HEK293 (cell line): Measurements from ENCODE around the gene SEC14L6.

Experiments used
- CTCF ChIA-PET: fragments of 350-600 bp; formaldehyde crosslinking; extraction: SDS; loops from one replicate; lab custom pipeline; 2021; ENCODE audit warnings: antibody characterized with exemption; lab: Yijun Ruan, JAX
- POLR2A ChIA-PET: fragments of 300-600 bp; formaldehyde crosslinking; extraction: SDS; loops from one replicate; lab custom pipeline; 2020; ENCODE audit warnings: antibody characterized with exemption, inconsistent platforms; lab: Yijun Ruan, JAX
- H3K27ac ChIP-seq: fragments of 200-500 bp; sonication (Bioruptor generic); 2 replicates; pipeline ENCODE4 v1.5.1; 2014; ENCODE audit warnings: low read depth, low read length, control low read depth, inconsistent platforms; ENCODE audit errors: extremely low read depth
- H3K36me3 ChIP-seq, 2 experiments: fragments of 200-500 bp in 1 of 2; sonication (Bioruptor generic) in 1 of 2; 1 replicate in 1 of 2; 2 replicates in 1 of 2; pipeline ENCODE4 v1.5.1; 2014 to 2017; ENCODE audit warnings: inconsistent platforms in 2 of 2, low read length in 2 of 2; ENCODE audit not compliant: control insufficient read depth in 2 of 2, insufficient read depth in 1 of 2
- H3K4me1 ChIP-seq: fragments of 200-500 bp; sonication (Bioruptor generic); 2 replicates; pipeline ENCODE4 v1.5.1; 2014; ENCODE audit warnings: mild to moderate bottlenecking, low read length, inconsistent platforms; ENCODE audit not compliant: control insufficient read depth, insufficient read depth
- H3K4me3 ChIP-seq: 2 replicates; pipeline ENCODE4 v1.5.1; 2011; ENCODE audit warnings: low read depth, mild to moderate bottlenecking, control low read depth, low read length, moderate library complexity
- H3K9me3 ChIP-seq: fragments of 200-500 bp; sonication (Bioruptor generic); 2 replicates; pipeline ENCODE4 v1.5.1; 2014; ENCODE audit warnings: low read depth, low read length, inconsistent platforms; ENCODE audit not compliant: control insufficient read depth, insufficient read depth
- EGR2 ChIP-seq: fragments of 450-650 bp; formaldehyde crosslinking; IDR thresholded peaks from 2 replicates; pipeline ENCODE4 v1.5.1; 2016; ENCODE audit warnings: low read depth, missing biosample characterization, missing genetic modification characterization
- MEIS1 ChIP-seq: sonication (generic); formaldehyde crosslinking; IDR thresholded peaks from 2 replicates; pipeline ENCODE4 v1.8.1; 2022; ENCODE audit warnings: missing genetic modification reagents, mild to moderate bottlenecking, borderline replicate concordance
- OVOL3 ChIP-seq: fragments of 450-650 bp; formaldehyde crosslinking; IDR thresholded peaks from 2 replicates; pipeline ENCODE4 v1.5.1; 2016; ENCODE audit warnings: missing biosample characterization, missing genetic modification characterization
- PRDM1 ChIP-seq: fragments of 450-650 bp; formaldehyde crosslinking; IDR thresholded peaks from 2 replicates; pipeline ENCODE4; 2016; ENCODE audit warnings: missing biosample characterization, missing genetic modification characterization
- SP7 ChIP-seq: fragments of 450-650 bp; formaldehyde crosslinking; IDR thresholded peaks from 2 replicates; pipeline ENCODE4 v1.5.1; 2016; ENCODE audit warnings: missing biosample characterization, missing genetic modification characterization
- ZBTB48 ChIP-seq: fragments of 450-650 bp; formaldehyde crosslinking; IDR thresholded peaks from 2 replicates; pipeline ENCODE4 v1.5.1; 2016; ENCODE audit warnings: missing biosample characterization, missing genetic modification characterization
- ZNF157 ChIP-seq: fragments of 450-650 bp; formaldehyde crosslinking; IDR thresholded peaks from 2 replicates; pipeline ENCODE4 v1.5.1; 2016; ENCODE audit warnings: missing biosample characterization, missing genetic modification characterization
- ZNF280D ChIP-seq: fragments of 450-650 bp; formaldehyde crosslinking; IDR thresholded peaks from 2 replicates; pipeline ENCODE4 v1.5.1; 2016; ENCODE audit warnings: missing biosample characterization, missing genetic modification characterization
- ZNF341 ChIP-seq: fragments of 450-650 bp; formaldehyde crosslinking; IDR thresholded peaks from 2 replicates; pipeline ENCODE4; 2016; ENCODE audit warnings: low read depth, missing biosample characterization, missing genetic modification characterization
- ZNF350 ChIP-seq: fragments of 450-650 bp; formaldehyde crosslinking; IDR thresholded peaks from 2 replicates; pipeline ENCODE4 v1.5.0; 2017; ENCODE audit warnings: missing biosample characterization, mild to moderate bottlenecking, missing genetic modification characterization
- ZNF518A ChIP-seq: fragments of 450-650 bp; formaldehyde crosslinking; conservative IDR thresholded peaks from 2 replicates; pipeline ENCODE4 v1.5.1; 2016; ENCODE audit warnings: low read depth, missing biosample characterization, missing genetic modification characterization
- ZNF596 ChIP-seq: fragments of 450-650 bp; IDR thresholded peaks from 2 replicates; pipeline ENCODE4 v1.5.0; 2018; ENCODE audit warnings: missing biosample characterization, mild to moderate bottlenecking, missing genetic modification characterization, moderate library complexity
- ZNF600 ChIP-seq: fragments of 450-650 bp; formaldehyde crosslinking; IDR thresholded peaks from 2 replicates; pipeline ENCODE4 v1.5.1; 2016; ENCODE audit warnings: missing biosample characterization, missing genetic modification characterization
- ZNF658 ChIP-seq: fragments of 450-650 bp; formaldehyde crosslinking; IDR thresholded peaks from 2 replicates; pipeline ENCODE4; 2016; ENCODE audit warnings: missing biosample characterization, missing genetic modification characterization
- ZNF76 ChIP-seq: fragments of 450-650 bp; formaldehyde crosslinking; IDR thresholded peaks from 2 replicates; pipeline ENCODE4; 2016; ENCODE audit warnings: low read depth, missing biosample characterization, missing genetic modification characterization, borderline replicate concordance
- ZNF785 ChIP-seq: fragments of 450-650 bp; formaldehyde crosslinking; IDR thresholded peaks from 2 replicates; pipeline ENCODE4 v1.5.1; 2016; ENCODE audit warnings: missing biosample characterization, missing genetic modification characterization
- ZNF792 ChIP-seq: fragments of 450-650 bp; formaldehyde crosslinking; IDR thresholded peaks from 2 replicates; pipeline ENCODE4 v1.5.1; 2016; ENCODE audit warnings: missing biosample characterization, missing genetic modification characterization

Gene SEC14L6

GRCh38 chr22:30485362-30485988 lies 61.1 kb downstream of the SEC14L6 start (continued):
- TF ChIP-seq ZNF792 (tag by site-specific recombination), result no peak

GRCh38 chr22:30483169-30483568 lies 63.4 kb downstream of the SEC14L6 start:
- CTCF ChIA-PET, result interaction anchor here (0.5 to 3.4 kb wide), 5 partner anchors 17 to 272 kb away, joined by 3 to 59 read pairs (median 3); no protein-coding TSS in a partner anchor
- TF ChIP-seq ZBTB48 (no peak), ZNF785 (tag by site-specific recombination) (no peak), ZNF596 (no peak)
- Histone ChIP-seq H3K9me3 (no peaks in the 10 kb centered on the region), H3K36me3 (no peaks in the 10 kb centered on the region), H3K27ac (no peak overlapping the region), H3K4me3 (no peak overlapping the region), H3K4me1 (no peaks in the 10 kb centered on the region)
- POLR2A ChIA-PET, result no interaction called here

GRCh38 chr22:30481711-30482110 lies 64.8 kb downstream of the SEC14L6 start:
- POLR2A ChIA-PET, result no interaction called here
- CTCF ChIA-PET, result interaction anchor here (0.7 to 1.0 kb wide), 2 partner anchors 82 to 94 kb away, joined by 3 to 4 read pairs; no protein-coding TSS in a partner anchor
- Histone ChIP-seq H3K4me3 (no peak overlapping the region), H3K4me1 (no peaks in the 10 kb centered on the region), H3K27ac (no peak overlapping the region), H3K9me3 (no peaks in the 10 kb centered on the region), H3K36me3 (no peaks in the 10 kb centered on the region)
- TF ChIP-seq SP7 (tag by site-specific recombination), result 0 out of 2 replicates have a peak, but pooled peaks have one; percentile 26
- no peak for TF ChIP-seq OVOL3
- TF ChIP-seq PRDM1 (tag by site-specific recombination), result no peak
- TF ChIP-seq ZNF518A, result no peak

- ChIA-PET CTCF (interaction anchor here (0.7 to 1.1 kb wide), 2 partner anchors 9 to 54 kb away, joined by 3 read pairs; partner anchors contain the start of gene MTFP1), POLR2A (no interaction called here)
Measured at GRCh38 chr22:30479981-30480380, 66.6 kb downstream of the SEC14L6 start.

More at GRCh38 chr22:30479981-30480380, 66.6 kb downstream of the SEC14L6 start:
- Histone ChIP-seq H3K4me3 (no peak overlapping the region), H3K27ac (no peak overlapping the region), H3K9me3 (no peaks in the 10 kb centered on the region), H3K4me1 (no peaks in the 10 kb centered on the region), H3K36me3 (no peaks in the 10 kb centered on the region)
- TF ChIP-seq ZNF350 (tag by site-specific recombination) (no peak), ZNF280D (no peak), ZNF76 (tag by site-specific recombination) (no peak), MEIS1 (CRISPR knock-in tag) (no peak), ZNF157 (tag by site-specific recombination) (no peak), ZNF341 (tag by site-specific recombination) (no peak), ZNF600 (tag by site-specific recombination) (no peak), EGR2 (no peak), ZNF658 (tag by site-specific recombination) (no peak)
